Neural cell (in vitro differentiated cells): ENCODE results near the gene SPECC1L.

Experiments used
- CTCF ChIP-seq: fragments of 450-650 bp; IDR thresholded peaks from 2 replicates; pipeline ENCODE4 v1.5.1; 2014; ENCODE audit warnings: antibody characterized with exemption, mild to moderate bottlenecking, moderate library complexity; ENCODE audit not compliant: poor library complexity, severe bottlenecking
- EP300 ChIP-seq: fragments of 450-650 bp; conservative IDR thresholded peaks from 2 replicates; pipeline ENCODE4 v1.6.1; 2014; ENCODE audit warnings: antibody characterized with exemption, mild to moderate bottlenecking, moderate library complexity; ENCODE audit not compliant: poor library complexity, severe bottlenecking
- EZH2 ChIP-seq: fragments of 200-600, 300-800 bp; shearing (Covaris generic), sonication (generic); IDR thresholded peaks from 2 replicates; pipeline ENCODE4 v1.6.1; 2014; ENCODE audit warnings: antibody characterized with exemption, low read length, borderline replicate concordance, mild to moderate bottlenecking; ENCODE audit not compliant: insufficient read depth, poor library complexity, severe bottlenecking
- MXI1 ChIP-seq: fragments of 450-650 bp; conservative IDR thresholded peaks from 2 replicates; pipeline ENCODE4 v1.6.1; 2014; ENCODE audit warnings: antibody characterized with exemption, mild to moderate bottlenecking; ENCODE audit not compliant: poor library complexity, severe bottlenecking
- POLR2AphosphoS5 ChIP-seq: IDR thresholded peaks from 2 replicates; pipeline ENCODE4 v1.6.1; 2012
- TAF1 ChIP-seq: IDR thresholded peaks from 2 replicates; pipeline ENCODE4 v1.6.1; 2012; ENCODE audit warnings: low read depth

- TF ChIP-seq CTCF, result peak; percentile 42
- TF ChIP-seq POLR2AphosphoS5, result peak; percentile 97
- TF ChIP-seq EP300, result peak; percentile 74
- no peak for TF ChIP-seq EZH2
- TF ChIP-seq TAF1, result no peak
- TF ChIP-seq MXI1, result peak; percentile 83
Observed at GRCh38 chr22:24270556-24271385, at the start of gene SPECC1L.
